K562 (cell line): ENCODE results near the gene USP10.

Source experiments
- BRCA1 ChIP-seq, 2 experiments: fragments of 450-650 bp in 1 of 2; sonication (generic) in 1 of 2; formaldehyde crosslinking in 1 of 2; IDR thresholded peaks; 2 replicates each; pipeline versions ENCODE4 v1.5.0 to v1.6.1; 2017 to 2020; ENCODE audit warnings: mild to moderate bottlenecking in 1 of 2, missing genetic modification reagents in 1 of 2
- EZH2 ChIP-seq: IDR thresholded peaks from 2 replicates; pipeline ENCODE4 v1.6.1; 2012; ENCODE audit warnings: low read depth, mild to moderate bottlenecking, inconsistent platforms, low read length, borderline replicate concordance
- NFIC ChIP-seq: fragments of 450-650 bp; IDR thresholded peaks from 2 replicates; pipeline ENCODE4 v1.6.1; 2017; ENCODE audit warnings: mild to moderate bottlenecking, inconsistent platforms

DNA sequence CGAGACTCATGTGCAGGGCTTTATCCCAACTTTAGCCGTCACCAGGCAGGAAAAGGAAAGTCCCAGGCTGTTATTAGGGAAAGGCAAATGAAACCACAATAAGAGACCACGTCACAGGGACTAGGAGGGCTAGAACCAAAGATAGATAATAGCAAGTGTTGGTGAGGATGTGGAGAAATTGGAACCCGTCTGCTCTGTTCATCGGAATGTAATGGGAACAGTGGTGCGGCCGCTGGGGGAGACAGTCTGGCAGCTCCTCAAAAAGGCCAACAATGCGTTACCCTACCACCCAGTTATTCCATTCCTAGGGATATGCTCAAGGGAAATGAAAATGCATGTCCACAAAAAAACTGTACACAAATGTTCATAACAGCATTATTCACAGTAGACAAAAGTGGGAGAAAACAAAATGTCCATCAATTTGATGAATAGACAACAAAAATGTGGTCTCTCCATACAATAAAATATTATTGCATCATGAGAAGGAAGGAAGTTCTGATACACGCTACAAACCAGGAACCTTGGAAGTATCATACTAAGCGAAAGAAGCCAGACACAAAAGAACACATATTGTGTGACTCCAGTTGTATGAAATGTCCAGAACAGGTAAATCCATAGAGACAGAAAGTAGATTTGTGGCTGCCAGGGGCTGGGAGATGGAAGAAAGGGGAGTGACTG lies 19.5 kb upstream of the USP10 start:
- TF ChIP-seq EZH2 (no peak), BRCA1 (IDR thresholded peaks at IDR 0.05) (no peak), BRCA1 (CRISPR knock-in tag; IDR thresholded peaks at IDR 0.05) (no peak), NFIC (no peak)
